Activated effector memory CD4-positive, alpha-beta T cell treated with Interleukin-2 at 50 U/mL for 16 hours (primary cell): ENCODE measurements around the gene BBC3.

ENCODE experiments used
- DNase-seq: peaks from one replicate; pipeline ENCODE4 v3.0.0-alpha.2; 2020

BBC3 gene

GRCh38 chr19:47230054-47230920 is 712 bp downstream of the BBC3 start:
- DNase-seq: peak; percentile 74

- no peak for DNase-seq
Observed at GRCh38 chr19:47229676-47230053, 1.3 kb downstream of the BBC3 start.

- peak; percentile 25 for DNase-seq
Observed at GRCh38 chr19:47228937-47229675, 1.9 kb downstream of the BBC3 start.

- peak; percentile 40 for DNase-seq
Observed at GRCh38 chr19:47228168-47228936, 2.6 kb downstream of the BBC3 start.

DNA sequence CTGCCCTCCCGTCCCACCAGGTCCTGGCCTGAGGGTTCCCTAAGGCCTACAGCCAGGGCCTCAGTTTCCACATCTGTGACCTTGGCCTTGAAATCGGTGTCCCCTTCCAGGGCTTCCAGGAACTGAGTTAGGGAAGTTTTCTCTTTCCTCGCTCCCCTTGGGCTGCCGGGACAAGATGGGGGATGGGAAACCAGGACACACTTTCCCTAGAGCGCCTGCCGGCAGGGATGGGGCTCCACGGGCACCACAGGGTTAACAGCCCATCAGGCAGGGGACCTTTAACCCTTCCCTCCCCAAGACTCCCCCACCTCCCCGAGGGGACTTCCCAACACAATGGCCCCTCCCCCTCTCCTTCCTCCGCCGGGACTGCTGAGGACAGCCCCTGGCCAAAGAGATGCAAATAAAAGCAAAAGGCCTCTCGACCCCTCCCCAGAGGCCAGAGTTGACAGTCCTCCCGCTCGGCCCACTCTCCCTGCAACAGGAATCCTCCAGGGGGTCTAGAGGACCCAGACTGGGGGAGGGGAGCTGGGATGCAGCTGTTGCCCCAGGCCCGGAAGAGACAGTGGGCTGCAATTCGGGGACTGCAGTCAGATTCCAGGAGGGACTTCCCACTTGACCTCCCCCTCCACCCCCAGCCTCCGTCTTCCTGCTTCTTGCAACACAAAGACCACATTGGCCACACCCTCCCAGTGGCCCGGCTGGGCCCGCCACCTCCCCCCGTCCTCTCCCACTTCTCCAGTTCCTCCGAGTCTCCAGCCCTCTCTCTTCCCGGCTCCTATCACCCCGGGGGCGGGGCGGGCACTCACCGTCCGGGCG is 3.4 kb downstream of the BBC3 start:
- no peak for DNase-seq

DNA sequence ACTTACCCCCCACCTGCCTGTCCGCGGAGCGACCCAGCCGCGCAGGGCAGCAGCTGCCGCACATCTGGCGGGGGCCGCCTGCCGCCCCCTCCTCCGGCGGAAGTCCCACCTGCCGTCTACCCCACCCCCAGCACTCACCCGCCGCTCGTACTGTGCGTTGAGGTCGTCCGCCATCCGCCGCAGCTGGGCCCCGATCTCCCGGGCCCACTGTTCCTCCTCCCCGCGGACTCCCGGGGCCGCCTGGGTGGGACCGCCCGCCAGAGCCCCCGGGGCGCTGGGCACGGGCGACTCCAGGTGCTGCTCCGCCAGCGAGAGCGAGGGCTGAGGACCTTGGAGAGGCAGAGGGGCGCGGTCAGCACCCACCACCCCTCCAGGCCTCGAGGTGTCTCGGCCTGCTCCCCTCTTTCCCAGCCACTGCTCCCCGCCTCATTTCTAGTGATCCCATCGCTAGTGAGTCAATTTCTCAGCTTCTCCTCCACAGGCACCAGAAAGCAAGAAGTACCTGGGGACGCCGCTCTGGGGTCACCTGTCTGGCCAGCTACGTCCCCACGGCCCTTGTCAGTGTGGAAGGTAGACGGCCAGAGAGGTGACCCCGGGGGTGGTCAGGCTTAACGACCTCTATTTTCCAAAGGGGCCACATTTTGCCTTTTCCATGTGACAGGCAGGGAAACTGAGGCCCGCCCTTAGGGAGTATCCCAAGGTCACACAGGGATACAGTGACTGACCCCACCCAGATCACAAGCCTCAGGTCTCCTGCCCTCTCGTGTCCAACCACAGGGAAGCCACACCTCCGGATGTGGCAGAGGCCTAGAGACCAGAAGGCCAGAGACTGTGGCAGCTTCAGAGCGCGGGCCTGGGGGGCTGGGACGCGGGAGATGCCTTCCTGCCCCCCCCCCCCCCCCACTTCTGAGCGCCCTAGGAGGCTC is 4.3 kb downstream of the BBC3 start:
- DNase-seq: no peak

- DNase-seq: peak; percentile 80
Observed at GRCh38 chr19:47225746-47226425, 5.1 kb downstream of the BBC3 start.

DNA sequence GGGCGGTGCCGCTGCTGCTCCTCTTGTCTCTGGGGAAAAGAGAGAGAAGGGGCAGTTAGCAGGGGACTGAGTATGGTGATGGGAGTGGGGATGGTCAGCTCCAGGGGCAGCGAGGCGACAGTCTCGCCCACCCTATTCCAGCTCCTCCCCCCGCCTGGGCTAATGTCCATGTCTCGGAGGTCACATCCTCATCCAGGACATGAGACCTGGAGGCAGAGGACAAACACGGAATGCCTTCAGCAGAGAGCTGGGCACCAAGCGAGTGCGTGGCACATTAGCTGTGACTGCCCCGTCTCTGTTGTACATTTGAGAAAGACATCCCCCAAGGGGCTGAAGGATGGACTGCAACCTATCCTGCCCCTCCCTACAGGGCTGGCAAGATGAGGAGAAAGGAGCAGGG is 9.1 kb downstream of the BBC3 start:
- DNase-seq: no peak

DNA sequence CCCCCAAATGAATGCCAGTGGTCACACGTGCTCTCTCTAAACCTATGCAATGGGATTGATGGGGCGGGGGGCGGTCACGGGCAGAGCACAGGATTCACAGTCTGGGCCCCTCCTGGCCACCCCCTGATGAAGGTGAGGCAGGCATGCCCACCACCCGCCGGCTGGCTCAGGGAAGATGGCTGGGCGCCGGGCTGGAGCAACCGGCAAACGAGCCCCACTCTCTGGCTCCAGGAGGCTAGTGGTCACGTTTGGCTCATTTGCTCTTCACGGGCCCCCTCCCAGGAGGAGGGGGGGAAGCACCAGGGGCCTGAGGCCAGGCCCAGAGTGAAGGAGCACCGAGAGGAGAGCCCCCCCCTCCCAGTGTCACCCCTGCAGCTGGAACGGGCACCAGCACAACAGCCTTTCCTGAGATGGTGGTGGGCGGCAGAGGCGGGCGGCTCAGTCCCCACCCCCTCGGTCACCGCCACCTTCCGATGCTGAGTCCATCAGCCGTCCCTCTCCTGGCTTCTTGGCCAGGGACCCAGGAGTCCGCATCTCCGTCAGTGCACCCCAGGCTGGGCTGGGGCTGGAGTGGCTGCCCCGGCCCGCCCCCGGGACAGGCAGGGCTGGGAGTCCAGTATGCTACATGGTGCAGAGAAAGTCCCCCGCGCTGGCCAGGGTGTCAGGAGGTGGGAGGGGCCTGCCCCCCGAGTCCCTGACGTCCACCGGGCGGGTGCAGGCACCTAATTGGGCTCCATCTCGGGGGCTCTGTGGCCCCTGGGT is 9.7 kb downstream of the BBC3 start:
- DNase-seq: no peak

DNA sequence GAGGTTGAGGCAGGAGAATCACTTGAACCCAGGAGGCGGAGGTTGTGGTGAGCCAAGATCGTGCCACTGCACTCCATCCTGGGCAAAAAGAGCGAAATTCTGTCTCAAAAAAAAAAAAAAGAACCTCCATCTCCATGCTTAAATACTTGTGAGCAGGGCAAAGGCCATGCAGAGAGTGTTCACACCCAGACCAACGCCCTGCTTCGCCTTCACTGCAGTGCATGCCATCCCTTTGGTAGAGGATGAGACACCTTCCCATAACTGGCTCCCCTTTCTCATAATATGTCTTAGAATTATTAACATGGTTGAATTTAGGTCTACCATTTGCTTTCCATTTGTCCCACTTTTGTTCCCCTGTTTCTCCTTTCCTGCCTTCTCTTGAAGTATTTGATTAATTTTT is 15.4 kb downstream of the BBC3 start:
- no peak for DNase-seq

- peak; percentile 57 for DNase-seq
Observed at GRCh38 chr19:47210689-47211316, 20.2 kb downstream of the BBC3 start.

DNA sequence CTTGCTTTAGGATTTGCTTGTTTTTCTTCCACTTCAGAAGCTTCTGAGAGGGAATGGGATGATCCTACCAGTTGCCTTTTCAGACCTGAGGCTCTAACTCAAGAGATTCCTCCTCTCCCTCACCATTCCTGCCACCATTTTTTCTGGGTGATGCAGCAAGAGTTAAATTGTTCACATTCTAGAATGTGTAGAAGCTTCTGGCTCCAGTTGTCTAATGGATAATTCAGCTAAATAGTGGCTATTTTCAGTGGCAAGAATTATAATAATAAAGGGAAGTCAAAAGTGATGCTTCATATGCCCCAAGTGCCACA is 20.9 kb downstream of the BBC3 start:
- DNase-seq: no peak

- no peak for DNase-seq
Observed at GRCh38 chr19:47209319-47210179, 21.4 kb downstream of the BBC3 start.

DNA sequence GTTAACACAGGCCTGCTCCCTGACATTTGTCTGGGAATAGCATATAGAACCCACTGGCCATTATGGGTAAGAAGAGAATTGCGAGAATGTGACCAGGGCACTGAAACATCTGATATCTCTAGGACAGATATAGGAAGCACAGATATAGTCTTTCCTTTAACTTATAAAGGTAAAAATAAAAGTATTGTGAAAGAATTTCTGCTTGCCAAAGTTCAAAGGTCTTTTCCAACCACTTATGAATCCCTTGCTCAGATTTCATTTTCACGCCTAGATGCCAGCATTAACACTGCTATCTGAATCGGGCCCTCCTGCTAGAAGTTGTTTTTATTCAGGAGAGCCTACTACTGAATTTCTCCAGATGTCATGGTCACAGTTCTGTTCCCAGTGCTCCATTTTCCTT is 27.7 kb downstream of the BBC3 start:
- no peak for DNase-seq

GRCh38 chr19:47200530-47200929 is 30.5 kb downstream of the BBC3 start:
- no peak for DNase-seq

DNA sequence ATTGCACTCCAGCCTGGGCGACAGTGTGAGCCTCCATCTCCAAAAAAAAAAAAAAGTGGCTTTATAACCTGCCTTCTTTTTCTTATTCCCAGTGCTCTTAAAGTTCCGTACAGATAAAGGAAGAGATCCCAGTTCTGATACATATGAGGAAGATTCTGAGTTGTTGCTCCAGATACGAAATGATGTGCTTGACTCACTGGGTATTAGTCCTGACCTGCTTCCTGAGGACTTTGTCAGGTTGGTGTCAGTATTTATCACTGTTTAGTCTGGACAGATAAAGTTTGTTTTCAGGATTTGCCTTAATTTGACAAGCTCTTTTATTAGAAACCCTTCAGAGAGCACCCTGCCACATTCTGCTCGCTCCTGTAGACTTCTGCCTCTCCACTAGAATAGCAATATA is 33.9 kb downstream of the BBC3 start:
- no peak for DNase-seq

GRCh38 chr19:47195434-47195833 is 35.6 kb downstream of the BBC3 start:
- DNase-seq: no peak

- peak; percentile 54 for DNase-seq
Observed at GRCh38 chr19:47190167-47190727, 40.8 kb downstream of the BBC3 start.
